K562 (cell line): Measurements from ENCODE around the gene GLB1L2. TPM values are rescaled to one million over a fixed set of nuclear protein-coding genes. Genes with fewer than 3 reads are reported as not detected.

Source experiments
- ATAC-seq: fragments of 200-7000 bp; cut with Tn5 transposase; 3 replicates; pipeline ENCODE4 v1.9.1; 2020; ENCODE audit warnings: moderate library complexity
- BruUV-seq: library from RNA; stranded (reverse); fragments of 400-500 nt; replicated peaks from 2 replicates; lab custom pipeline; 2021; lab: Mats Ljungman, UMichigan
- CTCF ChIA-PET: fragments of 300-600 bp; formaldehyde crosslinking; extraction: SDS; loops from one replicate; lab custom pipeline; 2021; ENCODE audit warnings: low intra/inter-chr PET ratio; lab: Yijun Ruan, JAX
- POLR2A ChIA-PET: fragments of 300-600, 350-650 bp; sonication (Branson Sonifier 250); formaldehyde crosslinking; extraction: SDS; loops from one replicate; lab custom pipeline; 2021; ENCODE audit warnings: antibody characterized with exemption, inconsistent platforms; lab: Yijun Ruan, JAX
- DNase-seq, 4 experiments: peaks; one replicate each; pipeline versions ENCODE4 v3.0.0 to v3.0.0-alpha.2; 2011 to 2018; ENCODE audit warnings: low spot score in 3 of 4, mixed read lengths in 3 of 4; ENCODE audit errors: extremely low read depth in 1 of 4
- FAIRE-seq: peaks from 2 replicates; lab custom pipeline; 2011; peaks lifted over from hg19 to GRCh38; lab: Jason Lieb, UNC
- H2AFZ ChIP-seq: 2 replicates; pipeline ENCODE4 v1.6.0; 2011; ENCODE audit warnings: low read depth, low read length, control low read depth, inconsistent platforms
- H3K27ac ChIP-seq: fragments of 200-600 bp; 3 replicates; pipeline ENCODE4 v1.8.0; 2011; ENCODE audit warnings: low read depth, mild to moderate bottlenecking, control low read depth, inconsistent platforms, low read length, moderate library complexity, mixed read lengths; ENCODE audit errors: extremely low read depth
- H3K27me3 ChIP-seq, 2 experiments: fragments of 300-600 bp in 1 of 2; 2 replicates in 1 of 2; 3 replicates in 1 of 2; pipeline versions ENCODE4 v1.6.0 to v1.8.0; 2011; ENCODE audit warnings: inconsistent platforms in 2 of 2, low read length in 2 of 2, mild to moderate bottlenecking in 1 of 2, mixed read lengths in 1 of 2, moderate library complexity in 1 of 2; ENCODE audit not compliant: control insufficient read depth in 2 of 2, insufficient read depth in 2 of 2
- H3K36me3 ChIP-seq: fragments of 300-600 bp; 3 replicates; pipeline ENCODE4 v1.8.0; 2011; ENCODE audit warnings: mild to moderate bottlenecking, low read length, inconsistent platforms; ENCODE audit not compliant: control insufficient read depth, insufficient read depth
- H3K4me1 ChIP-seq, 2 experiments: fragments of 200-600 bp in 1 of 2; replicated peaks in 1 of 2; 2 replicates in 1 of 2; 3 replicates in 1 of 2; pipeline versions ENCODE4 v1.5.1 to v1.8.0; 2011; ENCODE audit warnings: inconsistent platforms in 2 of 2, low read length in 2 of 2, mild to moderate bottlenecking in 1 of 2, mixed read lengths in 1 of 2, moderate library complexity in 1 of 2; ENCODE audit not compliant: control insufficient read depth in 2 of 2, insufficient read depth in 2 of 2
- H3K4me2 ChIP-seq: 2 replicates; pipeline ENCODE4 v1.6.1; 2011; ENCODE audit warnings: low read length, control low read depth, inconsistent platforms, mixed read lengths; ENCODE audit not compliant: insufficient read depth
- H3K4me3 ChIP-seq: fragments of 200-600 bp; sonication (generic), shearing (Covaris generic); 2 replicates; pipeline ENCODE4 v1.5.1; 2016; ENCODE audit warnings: control low read depth, inconsistent platforms
- H3K79me2 ChIP-seq: fragments of 200-600 bp; 3 replicates; pipeline ENCODE4 v1.8.0; 2011; ENCODE audit warnings: low read length, inconsistent platforms; ENCODE audit not compliant: control insufficient read depth, insufficient read depth
- H3K9ac ChIP-seq, 2 experiments: 2 replicates each; pipeline versions ENCODE4 v1.6.0 to v1.6.1; 2011; ENCODE audit warnings: low read depth in 2 of 2, low read length in 2 of 2, control low read depth in 1 of 2, inconsistent platforms in 1 of 2, mild to moderate bottlenecking in 1 of 2, mixed read lengths in 1 of 2; ENCODE audit not compliant: insufficient read depth in 1 of 2
- H3K9me1 ChIP-seq: one replicate; pipeline ENCODE4 v1.6.0; 2011; ENCODE audit warnings: inconsistent platforms, mild to moderate bottlenecking, low read length, moderate library complexity; ENCODE audit not compliant: control insufficient read depth, insufficient read depth
- H3K9me3 ChIP-seq: replicated peaks from 2 replicates; pipeline ENCODE4 v1.5.1; 2011; ENCODE audit warnings: low read depth, low read length, inconsistent platforms; ENCODE audit not compliant: control insufficient read depth, insufficient read depth
- H4K20me1 ChIP-seq: replicated peaks from 2 replicates; pipeline ENCODE4 v1.6.1; 2011; ENCODE audit warnings: low read length, inconsistent platforms, mixed read lengths; ENCODE audit not compliant: control insufficient read depth, insufficient read depth
- BMI1 ChIP-seq: fragments of 150-350 bp; IDR thresholded peaks from 2 replicates; pipeline ENCODE4 v1.6.1; 2014; ENCODE audit warnings: low read length
- BRD4 ChIP-seq: fragments of 200-600 bp; sonication (generic); IDR thresholded peaks from 2 replicates; pipeline ENCODE4 v1.6.1; 2017; ENCODE audit warnings: inconsistent platforms
- GTF2F1 ChIP-seq: IDR thresholded peaks from 2 replicates; pipeline ENCODE4 v1.6.1; 2011; ENCODE audit warnings: low read depth, low read length, improper control_type of control experiment
- HDAC6 ChIP-seq: IDR thresholded peaks from 2 replicates; pipeline ENCODE4 v1.6.1; 2012; ENCODE audit warnings: low read depth, mild to moderate bottlenecking, control low read depth, inconsistent platforms, low read length, moderate library complexity
- HIVEP1 ChIP-seq: fragments of 250-450 bp; sonication (Bioruptor Pico); IDR thresholded peaks from 2 replicates; pipeline ENCODE4 v1.4.0; 2020; ENCODE audit warnings: mild to moderate bottlenecking
- JUND ChIP-seq, 2 experiments: IDR thresholded peaks; 2 replicates in 1 of 2; 3 replicates in 1 of 2; pipeline ENCODE4 v1.6.1; 2011; ENCODE audit warnings: borderline replicate concordance in 2 of 2, low read depth in 2 of 2, low read length in 2 of 2, improper control_type of control experiment in 1 of 2, missing biosample characterization in 1 of 2, missing genetic modification characterization in 1 of 2, missing genetic modification reagents in 1 of 2
- MCM5 ChIP-seq: fragments of 450-650 bp; IDR thresholded peaks from 2 replicates; pipeline ENCODE4 v1.6.1; 2016; ENCODE audit warnings: low read depth
- SMARCA5 ChIP-seq: fragments of 450-650 bp; IDR thresholded peaks from 2 replicates; pipeline ENCODE4 v1.6.1; 2016
- SRSF1 ChIP-seq: fragments of 200-400 bp; formaldehyde crosslinking; IDR thresholded peaks from 2 replicates; pipeline ENCODE4 v1.6.1; 2017; ENCODE audit warnings: mild to moderate bottlenecking, low read depth, low read length, moderate library complexity
- ZBTB8A ChIP-seq: fragments of 450-650 bp; IDR thresholded peaks from 2 replicates; pipeline ENCODE4 v1.6.1; 2018; ENCODE audit warnings: mild to moderate bottlenecking, moderate library complexity; ENCODE audit not compliant: partially characterized antibody
- ZNF184 ChIP-seq: sonication (generic); formaldehyde crosslinking; IDR thresholded peaks from 2 replicates; pipeline ENCODE4 v1.5.0; 2020; ENCODE audit warnings: missing genetic modification reagents
- ZNF551 ChIP-seq: fragments of 250-450 bp; sonication (Bioruptor Pico); IDR thresholded peaks from 2 replicates; pipeline ENCODE4 v1.5.0; 2021; ENCODE audit warnings: mild to moderate bottlenecking, moderate library complexity
- ZNF766 ChIP-seq: fragments of 200-800 bp; sonication (Bioruptor generic); conservative IDR thresholded peaks from 2 replicates; pipeline ENCODE4 v1.6.1; 2016; ENCODE audit warnings: missing genetic modification characterization, missing compliant biosample characterization
- WGBS: fragments of 100-300 bp; shearing (Covaris generic); methylation state at CpG from one replicate; pipeline ENCODE4 v1.1.6; 2016; ENCODE audit warnings: low coverage, mixed read lengths; ENCODE audit not compliant: insufficient coverage; ENCODE audit errors: missing lambda C conversion rate; 5-methylcytosine and 5-hydroxymethylcytosine counted together
- in situ Hi-C: fragments of 300-500 bp; cut with MboI; formaldehyde crosslinking; loops from 4 replicates; pipeline ENCODE4 v1.15.0; 2018; ENCODE audit warnings: inconsistent platforms, mixed read lengths
- intact Hi-C: fragments of 100-400 bp; cut with micrococcal nuclease; formaldehyde crosslinking; loops from 2 replicates; pipeline ENCODE4 v1.14.2; 2022
- polyA plus RNA-seq, 8 experiments: library from polyadenylated mRNA; depleted of rRNA in 4 of 8; stranded (reverse) in 5 of 8; unstranded in 3 of 8; fragments of >200 nt; fragmentation: Nextera tagmentation in 2 of 8; fragmentation: Illumina TruSeq in 1 of 8; extraction: Ambion mirVana in 2 of 8; extraction: Trizol in 1 of 8; gene quantifications; 2 replicates each; pipeline versions ENCODE4 v1.2.1 to v1.2.3, GENCODE V29; 2011 to 2014; ENCODE audit warnings: inconsistent platforms in 1 of 8, missing spikeins in 1 of 8
- total RNA-seq, 7 experiments: library from RNA; depleted of rRNA in 6 of 7; stranded (reverse); fragments of >200 nt in 6 of 7; fragmentation: Illumina TruSeq in 2 of 7; extraction: Trizol in 2 of 7; gene quantifications; 2 replicates each; pipeline versions ENCODE4 v1.2.1 to v1.2.3, GENCODE V29; 2011 to 2021; ENCODE audit warnings: low replicate concordance in 1 of 7
- TF ChIP-seq, protein P1 (sequence below): sonication (generic); formaldehyde crosslinking; IDR thresholded peaks from 2 replicates; pipeline ENCODE4 v1.8.1; 2022; ENCODE audit warnings: missing genetic modification reagents
- TF ChIP-seq, protein P2 (sequence below): fragments of 450-650 bp; formaldehyde crosslinking; IDR thresholded peaks from 2 replicates; pipeline ENCODE4 v1.4.0; 2022; ENCODE audit warnings: missing genetic modification characterization

Gene GLB1L2
- total and polyA plus RNA-seq, 9 of the 15 experiments (the other 6 are each of a cell fraction or from before 2014, with no cell fraction given): 0.84 to 21.4 (median 13.8) TPM

DNA sequence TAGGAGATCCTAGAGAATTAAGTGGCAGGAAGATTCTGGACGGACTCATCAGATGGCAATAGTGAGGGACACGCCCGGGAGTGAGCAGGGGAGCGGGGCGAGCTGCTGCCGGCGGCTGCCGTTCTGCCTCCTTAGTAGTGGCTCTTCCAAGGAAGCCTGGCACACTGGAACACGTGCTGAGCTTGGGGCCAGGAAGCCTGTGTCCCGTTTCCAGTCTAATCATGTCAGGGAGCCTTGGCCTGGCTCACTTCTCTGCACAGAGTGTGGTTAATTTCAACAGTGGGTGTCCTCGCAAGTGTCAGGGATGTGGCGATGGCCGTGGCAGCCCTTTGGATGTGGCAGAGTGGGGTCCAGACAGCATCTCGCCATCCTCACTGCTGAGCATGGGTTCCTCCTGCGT, 39.1 kb upstream of the GLB1L2 start:
- Histone ChIP-seq H3K27ac (no peak overlapping the region), H3K4me1 (peaks cover 5 to 9% of the 10 kb centered on the region in 2 experiments; a peak in 3 of 5 replicates)
- no TSS peak for BruUV-seq
- 9% methylated on average over 15 of the region's 15 CpGs for WGBS
- TF ChIP-seq BRD4 (no peak), SRSF1 (no peak), JUND (IDR thresholded peaks at IDR 0.05; ENCODE audit: borderline replicate concordance, low read depth, low read length) (no peak), JUND (tag; IDR thresholded peaks at IDR 0.05; ENCODE audit: borderline replicate concordance, low read depth, low read length) (no peak), GTF2F1 (no peak), ZBTB8A (no peak), HDAC6 (no peak), ZNF766 (CRISPR knock-in tag) (no peak), ZNF184 (CRISPR knock-in tag) (no peak), HIVEP1 (no peak), MCM5 (no peak), BMI1 (no peak), SMARCA5 (no peak), ZNF551 (CRISPR knock-in tag) (no peak)
- TF ChIP-seq, protein P1, sequence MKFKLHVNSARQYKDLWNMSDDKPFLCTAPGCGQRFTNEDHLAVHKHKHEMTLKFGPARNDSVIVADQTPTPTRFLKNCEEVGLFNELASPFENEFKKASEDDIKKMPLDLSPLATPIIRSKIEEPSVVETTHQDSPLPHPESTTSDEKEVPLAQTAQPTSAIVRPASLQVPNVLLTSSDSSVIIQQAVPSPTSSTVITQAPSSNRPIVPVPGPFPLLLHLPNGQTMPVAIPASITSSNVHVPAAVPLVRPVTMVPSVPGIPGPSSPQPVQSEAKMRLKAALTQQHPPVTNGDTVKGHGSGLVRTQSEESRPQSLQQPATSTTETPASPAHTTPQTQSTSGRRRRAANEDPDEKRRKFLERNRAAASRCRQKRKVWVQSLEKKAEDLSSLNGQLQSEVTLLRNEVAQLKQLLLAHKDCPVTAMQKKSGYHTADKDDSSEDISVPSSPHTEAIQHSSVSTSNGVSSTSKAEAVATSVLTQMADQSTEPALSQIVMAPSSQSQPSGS (CRISPR knock-in tag): no peak
- TF ChIP-seq, protein P2, sequence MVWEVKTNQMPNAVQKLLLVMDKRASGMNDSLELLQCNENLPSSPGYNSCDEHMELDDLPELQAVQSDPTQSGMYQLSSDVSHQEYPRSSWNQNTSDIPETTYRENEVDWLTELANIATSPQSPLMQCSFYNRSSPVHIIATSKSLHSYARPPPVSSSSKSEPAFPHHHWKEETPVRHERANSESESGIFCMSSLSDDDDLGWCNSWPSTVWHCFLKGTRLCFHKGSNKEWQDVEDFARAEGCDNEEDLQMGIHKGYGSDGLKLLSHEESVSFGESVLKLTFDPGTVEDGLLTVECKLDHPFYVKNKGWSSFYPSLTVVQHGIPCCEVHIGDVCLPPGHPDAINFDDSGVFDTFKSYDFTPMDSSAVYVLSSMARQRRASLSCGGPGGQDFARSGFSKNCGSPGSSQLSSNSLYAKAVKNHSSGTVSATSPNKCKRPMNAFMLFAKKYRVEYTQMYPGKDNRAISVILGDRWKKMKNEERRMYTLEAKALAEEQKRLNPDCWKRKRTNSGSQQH (CRISPR knock-in tag): no peak
- TF ChIP-seq, all 486 proteins: peak for 0
- ChIA-PET CTCF (no interaction called here), POLR2A (interaction anchor here (0.7 kb wide), 1 partner anchor 23 kb away, joined by 3 read pairs; no protein-coding TSS in a partner anchor)
- H3K4me3 ChIP-seq: no peak overlapping the region
- H2AFZ ChIP-seq: no peak overlapping the region
- in situ Hi-C loops: no loop called here
- no peaks in the 10 kb centered on the region for H3K9me3 ChIP-seq
- H3K27me3 ChIP-seq: peaks cover 18 to 34% of the 10 kb centered on the region in 2 experiments
- no peak overlapping the region for H3K9ac ChIP-seq
- DNase-seq (no peak), ATAC-seq (no peak), FAIRE-seq (no peak)
- H3K9me1 ChIP-seq: no peaks in the 10 kb centered on the region
- H3K36me3 ChIP-seq: no peaks in the 10 kb centered on the region
- H3K4me2 ChIP-seq: no peak overlapping the region
- intact Hi-C loops: no loop called here
- H4K20me1 ChIP-seq: no peaks in the 10 kb centered on the region; the same call in 1 of the 2 replicates
- no peaks in the 10 kb centered on the region for H3K79me2 ChIP-seq
